H1 (cell line): ENCODE data around the gene PTPRG.

Experiments used
- POLR2A ChIP-seq, 2 experiments: IDR thresholded peaks; 1 replicate in 1 of 2; 2 replicates in 1 of 2; pipeline ENCODE4 v1.6.1; 2011; ENCODE audit warnings: low read depth in 2 of 2, low read length in 2 of 2, mild to moderate bottlenecking in 2 of 2; ENCODE audit errors: control extremely low read depth in 1 of 2
- POLR2AphosphoS5 ChIP-seq: IDR thresholded peaks from 2 replicates; pipeline ENCODE4 v1.6.1; 2011; ENCODE audit warnings: low read depth, low read length
- TAF1 ChIP-seq: IDR thresholded peaks from 2 replicates; pipeline ENCODE4 v1.6.1; 2011; ENCODE audit warnings: mild to moderate bottlenecking, low read depth, low read length
- TF ChIP-seq, protein P1 (sequence below), 3 experiments: IDR thresholded peaks; 1 replicate in 2 of 3; 2 replicates in 1 of 3; pipeline versions ENCODE4 v1.5.1 to v1.6.1; 2011; ENCODE audit warnings: low read length in 3 of 3, mild to moderate bottlenecking in 3 of 3, inconsistent platforms in 2 of 3, low read depth in 1 of 3, moderate library complexity in 1 of 3; ENCODE audit not compliant: insufficient read depth in 1 of 3; ENCODE audit errors: control extremely low read depth in 1 of 3

GRCh38 chr3:61702453-61702852 lies 141.1 kb downstream of the PTPRG start:
- TF ChIP-seq, protein P1, sequence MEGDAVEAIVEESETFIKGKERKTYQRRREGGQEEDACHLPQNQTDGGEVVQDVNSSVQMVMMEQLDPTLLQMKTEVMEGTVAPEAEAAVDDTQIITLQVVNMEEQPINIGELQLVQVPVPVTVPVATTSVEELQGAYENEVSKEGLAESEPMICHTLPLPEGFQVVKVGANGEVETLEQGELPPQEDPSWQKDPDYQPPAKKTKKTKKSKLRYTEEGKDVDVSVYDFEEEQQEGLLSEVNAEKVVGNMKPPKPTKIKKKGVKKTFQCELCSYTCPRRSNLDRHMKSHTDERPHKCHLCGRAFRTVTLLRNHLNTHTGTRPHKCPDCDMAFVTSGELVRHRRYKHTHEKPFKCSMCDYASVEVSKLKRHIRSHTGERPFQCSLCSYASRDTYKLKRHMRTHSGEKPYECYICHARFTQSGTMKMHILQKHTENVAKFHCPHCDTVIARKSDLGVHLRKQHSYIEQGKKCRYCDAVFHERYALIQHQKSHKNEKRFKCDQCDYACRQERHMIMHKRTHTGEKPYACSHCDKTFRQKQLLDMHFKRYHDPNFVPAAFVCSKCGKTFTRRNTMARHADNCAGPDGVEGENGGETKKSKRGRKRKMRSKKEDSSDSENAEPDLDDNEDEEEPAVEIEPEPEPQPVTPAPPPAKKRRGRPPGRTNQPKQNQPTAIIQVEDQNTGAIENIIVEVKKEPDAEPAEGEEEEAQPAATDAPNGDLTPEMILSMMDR (IDR thresholded peaks at IDR 0.05; ENCODE audit: control extremely low read depth in 1 of 3, insufficient read depth in 1 of 3, low read depth in 1 of 3, low read length in 3 of 3) = no peak
- TF ChIP-seq TAF1 (no peak), POLR2AphosphoS5 (no peak), POLR2A (IDR thresholded peaks at IDR 0.05; ENCODE audit: control extremely low read depth in 1 of 2, low read depth in 2 of 2, low read length in 2 of 2) (no peak)
